Measurements from ENCODE around the gene LAIR1.

GRCh38 chr19:54332149-54332548, 32.6 kb downstream of the LAIR1 start:
- no peak for TF ChIP-seq CTCF (conservative IDR thresholded peaks at IDR 0.05)
- no peak for TF ChIP-seq ZFX (IDR thresholded peaks at IDR 0.05)
